ENCODE measurements around the gene RNF225. TPM values are rescaled to one million over a fixed set of nuclear protein-coding genes. Genes with fewer than 3 reads are reported as not detected.
A peak's percentile ranks its signal among the peaks of the same experiment; 100 is the strongest.
"Not testable (repeated sequence)": the region's sequence is repeated elsewhere in the genome, so short reads cannot be mapped to it uniquely, and the experiment has no call there.

RNF225 gene
- total and polyA plus RNA-seq, 10 of the 15 experiments (the other 5 are each of a cell fraction or from before 2014, with no cell fraction given) = 0.27 to 0.28 TPM; not detected in 8

- TF ChIP-seq NFYB (IDR thresholded peaks at IDR 0.05; ENCODE audit: insufficient read depth, low read depth, low read length) = peak; percentile 58; the same call in 1 of the 2 replicates
- peaks cover 18% of the 10 kb centered on the region; the same call in 2 of the 3 replicates for H3K9me3 ChIP-seq (replicated peaks; ENCODE audit: control insufficient read depth, insufficient read depth, low read length)
- 58% methylated on average over 7 of the region's 7 CpGs for WGBS (ENCODE audit: insufficient coverage, insufficient replicate concordance, low lambda C conversion rate, missing lambda C conversion rate)
- POLR2A ChIA-PET = interaction anchor here (0.6 kb wide), 1 partner anchor 99 kb away, joined by 3 read pairs; no protein-coding TSS in a partner anchor
- CTCF ChIA-PET; H4K20me1 ChIP-seq (ENCODE audit: control insufficient read depth, insufficient read depth); BruUV-seq (replicated peaks); RAD21 ChIA-PET (ENCODE audit: unreplicated experiment); DNase-seq (ENCODE audit: low read depth, low spot score); H3K9ac ChIP-seq (ENCODE audit: control insufficient read depth, insufficient read depth, low read length); FAIRE-seq; H3K27ac ChIP-seq (ENCODE audit: control insufficient read depth, insufficient read depth); H3K4me3 ChIP-seq; intact Hi-C loops (cut with micrococcal nuclease; ENCODE audit: unreplicated experiment); H2AFZ ChIP-seq (ENCODE audit: control insufficient read depth, low read depth, low read length); H3K4me1 ChIP-seq (ENCODE audit: control insufficient read depth, insufficient read depth, low read length); H3K4me2 ChIP-seq (ENCODE audit: control insufficient read depth, insufficient read depth); in situ Hi-C loops (cut with MboI); H3K79me2 ChIP-seq (ENCODE audit: control insufficient read depth, insufficient read depth, low read length); H3K27me3 ChIP-seq (replicated peaks in 1 of 2; ENCODE audit: control insufficient read depth in 2 of 2, insufficient read depth in 2 of 2, low read length in 1 of 2); H3K36me3 ChIP-seq (ENCODE audit: control insufficient read depth in 2 of 2, insufficient read depth in 2 of 2, low read length in 1 of 2); SMC1A ChIA-PET (ENCODE audit: uncharacterized antibody, unreplicated experiment); ATAC-seq: not testable (repeated sequence)
Measured at GRCh38 chr19:58442986-58443385, 47.5 kb downstream of the RNF225 start.

Small RNA genes lying within 50 kb of the gene (microRNA-seq; reads per million reads assigned to microRNA genes)
- gene MIR4754 = 0.75 reads per million

Small RNA genes lying within 50 kb of the gene (small RNA-seq; reads per million reads assigned to genes)
- gene MIR4754 = 0.16 reads per million
- gene RNA5SP473 = 0.82 reads per million, percentile 25 among the genes with 10 or more reads in this experiment

Other genes with a start within 250 kb of the RNF225 start
Only the 7 nearest of the 21 such genes appear.
- 22.0 and 29.6 TPM in 2 replicates for gene A1BG, start 42.2 kb upstream of the RNF225 start, total RNA-seq (2014; rRNA removed)
- 2.8 and 3.0 TPM in 2 replicates for gene A1BG, start 42.2 kb upstream of the RNF225 start, total RNA-seq (2014; rRNA removed; fragmentation: Illumina TruSeq; extraction: Trizol)
- 20.8 and 25.1 TPM in 2 replicates for gene A1BG, start 42.2 kb upstream of the RNF225 start, total RNA-seq (2021)
- gene A1BG, start 42.2 kb upstream of the RNF225 start, polyA plus RNA-seq (2011; rRNA removed) = 1.1 and 3.2 TPM in 2 replicates
- gene A1BG, start 42.2 kb upstream of the RNF225 start, polyA plus RNA-seq (2014; fragmentation: Illumina TruSeq; extraction: Trizol) = 0.13 and 0.34 TPM in 2 replicates
- gene A1BG, start 42.2 kb upstream of the RNF225 start, polyA plus RNA-seq (2014; fragmentation: Nextera tagmentation; extraction: Ambion mirVana) = 1 to 10 TPM; 2.4 to 4.9 TPM
- gene A1BG, start 42.2 kb upstream of the RNF225 start, polyA plus RNA-seq (2014; rRNA removed) = 24.0 and 29.5 TPM in 2 replicates
- gene A1BG, start 42.2 kb upstream of the RNF225 start, polyA plus RNA-seq (2016; fragmentation: Nextera tagmentation; extraction: Ambion mirVana) = 10 to 100 TPM; 18.8 to 18.9 TPM
- 0.44 and 0.73 TPM in 2 replicates for gene ZNF497, start 32.9 kb upstream of the RNF225 start, total RNA-seq (2014; rRNA removed)
- gene ZNF497, start 32.9 kb upstream of the RNF225 start, total RNA-seq (2014; rRNA removed; fragmentation: Illumina TruSeq; extraction: Trizol) = 0.09 and 0.18 TPM in 2 replicates
- gene ZNF497, start 32.9 kb upstream of the RNF225 start, total RNA-seq (2021) = 0.66 and 0.82 TPM in 2 replicates
- gene ZNF497, start 32.9 kb upstream of the RNF225 start, polyA plus RNA-seq (2011; rRNA removed) = 0.27 and 0.29 TPM in 2 replicates
- gene ZNF497, start 32.9 kb upstream of the RNF225 start, polyA plus RNA-seq (2014; fragmentation: Illumina TruSeq; extraction: Trizol) = 0.05 and 0.16 TPM in 2 replicates
- gene ZNF497, start 32.9 kb upstream of the RNF225 start, polyA plus RNA-seq (2014; fragmentation: Nextera tagmentation; extraction: Ambion mirVana) = under 1 TPM; 0.16 TPM
- gene ZNF497, start 32.9 kb upstream of the RNF225 start, polyA plus RNA-seq (2014; rRNA removed) = 0.37 and 0.51 TPM in 2 replicates
- under 1 TPM; 0.28 to 0.68 TPM for gene ZNF497, start 32.9 kb upstream of the RNF225 start, polyA plus RNA-seq (2016; fragmentation: Nextera tagmentation; extraction: Ambion mirVana)
- 2.1 and 2.9 TPM in 2 replicates for gene ZNF837, start 14.6 kb upstream of the RNF225 start, total RNA-seq (2014; rRNA removed)
- gene ZNF837, start 14.6 kb upstream of the RNF225 start, total RNA-seq (2014; rRNA removed; fragmentation: Illumina TruSeq; extraction: Trizol) = 0.18 and 0.23 TPM in 2 replicates
- gene ZNF837, start 14.6 kb upstream of the RNF225 start, total RNA-seq (2021) = 2.1 and 2.6 TPM in 2 replicates
- 0.06 and 0.11 TPM in 2 replicates for gene ZNF837, start 14.6 kb upstream of the RNF225 start, polyA plus RNA-seq (2011; rRNA removed)
- 0.07 and 0.11 TPM in 2 replicates for gene ZNF837, start 14.6 kb upstream of the RNF225 start, polyA plus RNA-seq (2014; fragmentation: Illumina TruSeq; extraction: Trizol)
- not detected for gene ZNF837, start 14.6 kb upstream of the RNF225 start, polyA plus RNA-seq (2014; fragmentation: Nextera tagmentation; extraction: Ambion mirVana)
- gene ZNF837, start 14.6 kb upstream of the RNF225 start, polyA plus RNA-seq (2014; rRNA removed) = 2.4 TPM in 2 replicates
- 1 to 10 TPM; 1.6 to 2.4 TPM for gene ZNF837, start 14.6 kb upstream of the RNF225 start, polyA plus RNA-seq (2016; fragmentation: Nextera tagmentation; extraction: Ambion mirVana)
- gene RPS5, start 8.4 kb upstream of the RNF225 start, total RNA-seq (2014; rRNA removed) = 3,412 and 3,652 TPM in 2 replicates
- gene RPS5, start 8.4 kb upstream of the RNF225 start, total RNA-seq (2014; rRNA removed; fragmentation: Illumina TruSeq; extraction: Trizol) = 1,272 and 1,313 TPM in 2 replicates
- gene RPS5, start 8.4 kb upstream of the RNF225 start, total RNA-seq (2021) = 1,860 and 1,884 TPM in 2 replicates
- gene RPS5, start 8.4 kb upstream of the RNF225 start, polyA plus RNA-seq (2011; rRNA removed) = 1,293 and 2,957 TPM in 2 replicates
- 511 and 1,491 TPM in 2 replicates for gene RPS5, start 8.4 kb upstream of the RNF225 start, polyA plus RNA-seq (2014; fragmentation: Illumina TruSeq; extraction: Trizol)
- 1,000 to 10,000 TPM; 1,983 to 2,378 TPM for gene RPS5, start 8.4 kb upstream of the RNF225 start, polyA plus RNA-seq (2014; fragmentation: Nextera tagmentation; extraction: Ambion mirVana)
- gene RPS5, start 8.4 kb upstream of the RNF225 start, polyA plus RNA-seq (2014; rRNA removed) = 3,473 and 3,824 TPM in 2 replicates
- 1,000 to 10,000 TPM; 1,284 to 1,376 TPM for gene RPS5, start 8.4 kb upstream of the RNF225 start, polyA plus RNA-seq (2016; fragmentation: Nextera tagmentation; extraction: Ambion mirVana)
- 9.5 and 10.7 TPM in 2 replicates for gene ZNF584, start 13.0 kb downstream of the RNF225 start, total RNA-seq (2014; rRNA removed)
- 4.8 and 5.1 TPM in 2 replicates for gene ZNF584, start 13.0 kb downstream of the RNF225 start, total RNA-seq (2014; rRNA removed; fragmentation: Illumina TruSeq; extraction: Trizol)
- 9.7 and 10.3 TPM in 2 replicates for gene ZNF584, start 13.0 kb downstream of the RNF225 start, total RNA-seq (2021)
- gene ZNF584, start 13.0 kb downstream of the RNF225 start, polyA plus RNA-seq (2011; rRNA removed) = 7.6 and 8.4 TPM in 2 replicates
- 5.9 and 6.2 TPM in 2 replicates for gene ZNF584, start 13.0 kb downstream of the RNF225 start, polyA plus RNA-seq (2014; fragmentation: Illumina TruSeq; extraction: Trizol)
- 1 to 10 TPM; 2.0 to 2.6 TPM for gene ZNF584, start 13.0 kb downstream of the RNF225 start, polyA plus RNA-seq (2014; fragmentation: Nextera tagmentation; extraction: Ambion mirVana)
- gene ZNF584, start 13.0 kb downstream of the RNF225 start, polyA plus RNA-seq (2014; rRNA removed) = 6.3 and 7.3 TPM in 2 replicates
- gene ZNF584, start 13.0 kb downstream of the RNF225 start, polyA plus RNA-seq (2016; fragmentation: Nextera tagmentation; extraction: Ambion mirVana) = 1 to 10 TPM; 5.9 to 6.9 TPM
- 3.5 and 4.0 TPM in 2 replicates for gene ZNF132, start 44.5 kb downstream of the RNF225 start, total RNA-seq (2014; rRNA removed)
- 3.3 and 3.5 TPM in 2 replicates for gene ZNF132, start 44.5 kb downstream of the RNF225 start, total RNA-seq (2014; rRNA removed; fragmentation: Illumina TruSeq; extraction: Trizol)
- gene ZNF132, start 44.5 kb downstream of the RNF225 start, total RNA-seq (2021) = 2.7 and 3.4 TPM in 2 replicates
- gene ZNF132, start 44.5 kb downstream of the RNF225 start, polyA plus RNA-seq (2011; rRNA removed) = 0.68 and 0.81 TPM in 2 replicates
- gene ZNF132, start 44.5 kb downstream of the RNF225 start, polyA plus RNA-seq (2014; fragmentation: Illumina TruSeq; extraction: Trizol) = 2.0 and 2.2 TPM in 2 replicates
- gene ZNF132, start 44.5 kb downstream of the RNF225 start, polyA plus RNA-seq (2014; fragmentation: Nextera tagmentation; extraction: Ambion mirVana) = under 1 TPM; 0.56 to 0.73 TPM
- gene ZNF132, start 44.5 kb downstream of the RNF225 start, polyA plus RNA-seq (2014; rRNA removed) = 1.4 and 1.9 TPM in 2 replicates
- gene ZNF132, start 44.5 kb downstream of the RNF225 start, polyA plus RNA-seq (2016; fragmentation: Nextera tagmentation; extraction: Ambion mirVana) = 1 to 10 TPM; 2.4 to 3.0 TPM
- 7.9 and 8.8 TPM in 2 replicates for gene ZNF324B, start 56.0 kb downstream of the RNF225 start, total RNA-seq (2014; rRNA removed)
- gene ZNF324B, start 56.0 kb downstream of the RNF225 start, total RNA-seq (2014; rRNA removed; fragmentation: Illumina TruSeq; extraction: Trizol) = 5.3 and 5.9 TPM in 2 replicates
- gene ZNF324B, start 56.0 kb downstream of the RNF225 start, total RNA-seq (2021) = 9.3 and 12.8 TPM in 2 replicates
- 1.9 and 3.3 TPM in 2 replicates for gene ZNF324B, start 56.0 kb downstream of the RNF225 start, polyA plus RNA-seq (2011; rRNA removed)
- gene ZNF324B, start 56.0 kb downstream of the RNF225 start, polyA plus RNA-seq (2014; fragmentation: Illumina TruSeq; extraction: Trizol) = 3.0 and 4.2 TPM in 2 replicates
- under 1 TPM; 0.11 to 0.29 TPM for gene ZNF324B, start 56.0 kb downstream of the RNF225 start, polyA plus RNA-seq (2014; fragmentation: Nextera tagmentation; extraction: Ambion mirVana)
- gene ZNF324B, start 56.0 kb downstream of the RNF225 start, polyA plus RNA-seq (2014; rRNA removed) = 7.6 and 8.4 TPM in 2 replicates
- gene ZNF324B, start 56.0 kb downstream of the RNF225 start, polyA plus RNA-seq (2016; fragmentation: Nextera tagmentation; extraction: Ambion mirVana) = 1 to 10 TPM; 3.5 to 4.4 TPM